Stomach (tissue), 4 donors: ENCODE measurements around the gene MAMLD1.

ENCODE experiments used
- EP300 ChIP-seq: sonication (generic); formaldehyde crosslinking; IDR thresholded peaks from one replicate; pipeline ENCODE4 v1.6.1; 2017; ENCODE audit warnings: antibody characterized with exemption
- POLR2A ChIP-seq, 4 donors: fragments of 450-650 bp; IDR thresholded peaks; one replicate each; pipeline ENCODE4 v1.6.1; 2016; ENCODE audit warnings: antibody characterized with exemption in 4 of 4, control low read depth in 2 of 4, mild to moderate bottlenecking in 1 of 4, moderate library complexity in 1 of 4
- POLR2AphosphoS5 ChIP-seq, 3 donors: sonication (generic); formaldehyde crosslinking; IDR thresholded peaks; one replicate each; pipeline ENCODE4 v1.6.1; 2016; ENCODE audit warnings: antibody characterized with exemption in 3 of 3
- TF ChIP-seq, protein P1 (sequence below), 7 experiments: fragments of 450-650 bp in 4 of 7; fragments of 200-600 bp in 3 of 7; sonication (generic) in 3 of 7; IDR thresholded peaks; one replicate each; pipeline ENCODE4 v1.5.1; 2016 to 2019; ENCODE audit warnings: antibody characterized with exemption in 7 of 7, control low read depth in 2 of 7, mild to moderate bottlenecking in 1 of 7

DNA sequence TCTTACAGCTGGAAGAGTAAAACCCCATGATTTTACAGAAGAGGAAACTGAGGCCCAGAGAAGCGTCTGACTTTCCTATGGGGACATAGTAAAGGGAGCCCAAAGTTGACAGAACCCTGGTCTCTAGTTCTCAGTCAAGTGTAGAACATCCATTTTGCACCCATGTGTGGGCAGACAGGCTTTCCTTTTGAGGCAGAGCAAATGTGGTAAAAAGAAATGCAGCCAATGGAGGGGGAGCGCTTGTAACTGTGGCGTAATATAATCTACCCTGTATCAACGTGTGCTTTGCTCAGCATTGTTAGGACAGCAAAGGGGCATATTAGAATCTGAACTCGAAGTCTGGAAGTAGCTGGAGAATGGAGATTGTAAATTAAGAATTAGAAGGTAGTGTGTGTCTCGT lies 8.8 kb downstream of the MAMLD1 start:
- TF ChIP-seq, protein P1, sequence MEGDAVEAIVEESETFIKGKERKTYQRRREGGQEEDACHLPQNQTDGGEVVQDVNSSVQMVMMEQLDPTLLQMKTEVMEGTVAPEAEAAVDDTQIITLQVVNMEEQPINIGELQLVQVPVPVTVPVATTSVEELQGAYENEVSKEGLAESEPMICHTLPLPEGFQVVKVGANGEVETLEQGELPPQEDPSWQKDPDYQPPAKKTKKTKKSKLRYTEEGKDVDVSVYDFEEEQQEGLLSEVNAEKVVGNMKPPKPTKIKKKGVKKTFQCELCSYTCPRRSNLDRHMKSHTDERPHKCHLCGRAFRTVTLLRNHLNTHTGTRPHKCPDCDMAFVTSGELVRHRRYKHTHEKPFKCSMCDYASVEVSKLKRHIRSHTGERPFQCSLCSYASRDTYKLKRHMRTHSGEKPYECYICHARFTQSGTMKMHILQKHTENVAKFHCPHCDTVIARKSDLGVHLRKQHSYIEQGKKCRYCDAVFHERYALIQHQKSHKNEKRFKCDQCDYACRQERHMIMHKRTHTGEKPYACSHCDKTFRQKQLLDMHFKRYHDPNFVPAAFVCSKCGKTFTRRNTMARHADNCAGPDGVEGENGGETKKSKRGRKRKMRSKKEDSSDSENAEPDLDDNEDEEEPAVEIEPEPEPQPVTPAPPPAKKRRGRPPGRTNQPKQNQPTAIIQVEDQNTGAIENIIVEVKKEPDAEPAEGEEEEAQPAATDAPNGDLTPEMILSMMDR (IDR thresholded peaks at IDR 0.05): no peak
- TF ChIP-seq EP300: no peak
- TF ChIP-seq POLR2A (IDR thresholded peaks at IDR 0.05): no peak
- no peak for TF ChIP-seq POLR2AphosphoS5 (IDR thresholded peaks at IDR 0.05)
